ENCODE measurements around the gene PAX2.

- TF ChIP-seq POLR2A (IDR thresholded peaks at IDR 0.05) (no peak), CTCF (IDR thresholded peaks at IDR 0.05) (no peak)
Observed at GRCh38 chr10:100868382-100868781, 123.0 kb downstream of the PAX2 start.

Measured in adrenal gland (tissue), 5 donors.